Right lobe of liver (tissue), 6 donors: ENCODE results near the gene RND2. TPM values are rescaled to one million over a fixed set of nuclear protein-coding genes. Genes with fewer than 3 reads are reported as not detected.
A peak's percentile ranks its signal among the peaks of the same experiment; 100 is the strongest.

ENCODE experiments used
- ATAC-seq, 4 donors: fragments of 200-7000 bp; cut with Tn5 transposase; one replicate each; pipeline ENCODE4 v1.9.1; 2020; ENCODE audit warnings: mild to moderate bottlenecking in 4 of 4, moderate library complexity in 4 of 4
- DNase-seq, 3 donors: peaks; one replicate each; pipeline ENCODE4 v3.0.0-alpha.2; 2020
- H3K27ac ChIP-seq, 3 donors: fragments of 200-600 bp; one replicate each; pipeline ENCODE4 v1.8.0; 2022
- H3K27me3 ChIP-seq, 2 donors: fragments of 200-600 bp; one replicate each; pipeline ENCODE4 v1.8.0; 2022
- H3K36me3 ChIP-seq, 4 donors: fragments of 200-600 bp; sonication (generic) in 1 of 4; one replicate each; pipeline versions ENCODE4 v1.5.1 to v1.8.0; 2017 to 2022; ENCODE audit warnings: control low read depth in 1 of 4
- H3K4me1 ChIP-seq, 4 donors: fragments of 200-600 bp; sonication (generic) in 1 of 4; one replicate each; pipeline versions ENCODE4 v1.5.1 to v1.8.0; 2017 to 2022; ENCODE audit warnings: control low read depth in 1 of 4
- H3K4me3 ChIP-seq, 3 donors: fragments of 200-600 bp; one replicate each; pipeline ENCODE4 v1.8.0; 2022
- H3K9me3 ChIP-seq, 4 donors: fragments of 200-600 bp; sonication (generic) in 1 of 4; one replicate each; pipeline versions ENCODE4 v1.5.1 to v1.8.0; 2017 to 2022; ENCODE audit warnings: control low read depth in 1 of 4
- POLR2A ChIP-seq: fragments of 450-650 bp; IDR thresholded peaks from one replicate; pipeline ENCODE4 v1.6.1; 2017; ENCODE audit warnings: antibody characterized with exemption, mild to moderate bottlenecking
- WGBS: methylation state at CpG from one replicate; pipeline ENCODE4 v1.1.6; 2018; ENCODE audit warnings: low coverage, low lambda C conversion rate; ENCODE audit not compliant: insufficient coverage; ENCODE audit errors: missing lambda C conversion rate; 5-methylcytosine and 5-hydroxymethylcytosine counted together
- intact Hi-C, 2 donors: fragments of 100-400 bp; cut with DNase I; formaldehyde crosslinking; loops; one replicate each; pipeline versions ENCODE4 v1.11.2 to v1.14.1; 2022
- total RNA-seq, 6 experiments: library from RNA; depleted of rRNA in 2 of 6; stranded (reverse); fragments of >200 nt in 2 of 6; fragmentation: NEBNext Ultra II Directional in 3 of 6; extraction: Animal tissue kit (Norgen Biotek cat#: 25700) in 3 of 6; gene quantifications; one replicate each; pipeline versions ENCODE4 v1.1.0 to v1.2.4, GENCODE V29; 2016 to 2023
- TF ChIP-seq, protein P1 (sequence below), 4 donors: fragments of 200-600 bp in 3 of 4; fragments of 450-650 bp in 1 of 4; IDR thresholded peaks; one replicate each; pipeline versions ENCODE4 v1.5.1 to v1.8.0; 2016 to 2022; ENCODE audit warnings: antibody characterized with exemption in 4 of 4, mild to moderate bottlenecking in 2 of 4
- donor health status: DM: no; HTN: yes; CAD: no.
- donor health status: DM: no; HTN: no; CAD: no.
- donor health status: DM: no; HTN: no; CAD: no.
- donor health status: DM: no; HTN: yes; CAD: no.
- donor health status: DM: no; HTN: yes; CAD: no.

Gene RND2
- total RNA-seq, 6 experiments from 2014 or later = 0.09 to 3.3 (median 0.64) TPM

DNA sequence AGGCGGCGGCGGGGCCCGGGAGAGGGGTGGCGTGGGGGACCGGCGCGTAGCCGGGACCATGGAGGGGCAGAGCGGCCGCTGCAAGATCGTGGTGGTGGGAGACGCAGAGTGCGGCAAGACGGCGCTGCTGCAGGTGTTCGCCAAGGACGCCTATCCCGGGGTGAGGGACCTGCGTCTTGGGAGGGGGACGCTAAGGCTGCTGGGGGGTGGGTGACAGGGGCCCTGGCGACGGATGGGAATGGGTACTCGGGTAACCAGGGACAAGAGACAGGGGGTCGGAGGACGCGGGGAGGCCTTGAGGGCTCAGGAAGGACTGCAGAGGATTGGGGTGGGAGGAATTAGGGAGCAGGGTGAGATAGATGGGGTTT is 243 bp downstream of the RND2 start:
- TF ChIP-seq, protein P1, sequence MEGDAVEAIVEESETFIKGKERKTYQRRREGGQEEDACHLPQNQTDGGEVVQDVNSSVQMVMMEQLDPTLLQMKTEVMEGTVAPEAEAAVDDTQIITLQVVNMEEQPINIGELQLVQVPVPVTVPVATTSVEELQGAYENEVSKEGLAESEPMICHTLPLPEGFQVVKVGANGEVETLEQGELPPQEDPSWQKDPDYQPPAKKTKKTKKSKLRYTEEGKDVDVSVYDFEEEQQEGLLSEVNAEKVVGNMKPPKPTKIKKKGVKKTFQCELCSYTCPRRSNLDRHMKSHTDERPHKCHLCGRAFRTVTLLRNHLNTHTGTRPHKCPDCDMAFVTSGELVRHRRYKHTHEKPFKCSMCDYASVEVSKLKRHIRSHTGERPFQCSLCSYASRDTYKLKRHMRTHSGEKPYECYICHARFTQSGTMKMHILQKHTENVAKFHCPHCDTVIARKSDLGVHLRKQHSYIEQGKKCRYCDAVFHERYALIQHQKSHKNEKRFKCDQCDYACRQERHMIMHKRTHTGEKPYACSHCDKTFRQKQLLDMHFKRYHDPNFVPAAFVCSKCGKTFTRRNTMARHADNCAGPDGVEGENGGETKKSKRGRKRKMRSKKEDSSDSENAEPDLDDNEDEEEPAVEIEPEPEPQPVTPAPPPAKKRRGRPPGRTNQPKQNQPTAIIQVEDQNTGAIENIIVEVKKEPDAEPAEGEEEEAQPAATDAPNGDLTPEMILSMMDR (IDR thresholded peaks at IDR 0.05) = no peak
- no peak for TF ChIP-seq POLR2A
- Histone ChIP-seq H3K4me1 (peaks cover 0 to 17% (median 3%) of the 10 kb centered on the region in 4 donors), H3K9me3 (no peaks in the 10 kb centered on the region), H3K27ac (no peak overlapping the region), H3K27me3 (no peaks in the 10 kb centered on the region), H3K4me3 (peak overlapping the region in 1 of 3 donors; percentile 59), H3K36me3 (no peaks in the 10 kb centered on the region)
- 25% methylated on average over 11 of the region's 27 CpGs for WGBS
- DNase-seq = no peak
- intact Hi-C loops = loop anchor here in 1 of 2 donors (10.0 kb wide), 1 partner anchor 120 kb away; no protein-coding TSS in a partner anchor
- ATAC-seq = no peak

DNA sequence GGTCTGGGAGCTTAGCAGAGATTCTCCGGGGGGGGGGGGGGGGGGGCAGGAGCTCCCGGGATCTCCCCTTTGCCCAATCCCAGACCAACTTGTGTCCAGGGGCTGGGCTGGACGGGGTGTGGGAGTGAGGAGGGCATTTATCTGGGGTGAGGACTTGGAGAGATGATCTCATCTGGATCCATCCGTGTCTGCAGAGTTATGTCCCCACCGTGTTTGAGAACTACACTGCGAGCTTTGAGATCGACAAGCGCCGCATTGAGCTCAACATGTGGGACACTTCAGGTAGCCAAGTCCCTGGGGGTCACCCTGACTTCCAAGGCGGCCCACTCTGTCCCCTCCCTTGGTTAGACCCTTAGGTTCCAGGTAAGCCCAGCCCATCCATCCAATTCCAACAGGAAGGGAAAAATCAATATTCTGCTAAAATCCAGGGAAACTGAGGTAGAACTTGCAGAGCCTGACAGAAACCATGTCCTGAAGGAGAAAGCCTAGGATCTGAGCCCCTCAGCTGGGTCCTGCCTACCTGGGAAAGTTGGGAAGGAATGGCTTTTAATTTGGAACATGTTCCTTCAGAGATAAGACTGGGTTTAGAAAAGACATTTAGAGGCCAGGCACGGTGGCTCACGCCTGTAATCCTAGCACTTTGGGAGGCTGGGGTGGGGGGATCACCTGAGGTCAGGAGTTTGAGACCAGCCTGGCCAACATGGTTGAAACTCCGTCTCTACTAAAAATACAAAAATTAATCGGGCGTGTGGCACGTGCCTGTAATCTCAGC is 921 bp downstream of the RND2 start:
- intact Hi-C loops = loop anchor here in 1 of 2 donors (10.0 kb wide), 1 partner anchor 119 kb away; no protein-coding TSS in a partner anchor
- no peak for TF ChIP-seq POLR2A
- TF ChIP-seq, protein P1 (IDR thresholded peaks at IDR 0.05) = no peak
- no peak overlapping the region for H3K27ac ChIP-seq
- ATAC-seq (no peak), DNase-seq (no peak)
- no peaks in the 10 kb centered on the region for H3K9me3 ChIP-seq
- H3K36me3 ChIP-seq = no peaks in the 10 kb centered on the region
- no peak overlapping the region for H3K4me3 ChIP-seq
- peaks cover 0 to 17% (median 3%) of the 10 kb centered on the region in 4 donors for H3K4me1 ChIP-seq
- 67% methylated on average over 11 of the region's 16 CpGs for WGBS
- no peaks in the 10 kb centered on the region for H3K27me3 ChIP-seq

DNA sequence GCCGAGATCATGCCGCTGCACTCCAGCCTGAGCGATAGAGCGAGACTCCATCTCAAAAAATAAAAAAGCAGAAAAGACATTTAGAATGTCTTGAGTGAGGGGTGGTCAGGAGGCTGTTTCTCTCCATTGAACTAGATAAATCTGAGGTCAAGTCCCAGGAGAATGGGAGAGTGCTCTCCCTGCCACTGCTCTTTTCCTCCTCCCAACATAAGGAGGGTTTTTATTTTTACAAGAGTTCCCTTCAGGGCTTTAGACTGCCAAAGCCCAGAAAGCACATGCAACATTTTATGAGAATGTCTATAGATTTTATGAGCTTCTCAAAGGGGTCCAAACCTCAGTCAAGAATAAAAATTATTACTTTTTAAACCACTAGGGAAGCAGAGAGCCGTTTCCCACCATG is 1.6 kb downstream of the RND2 start:
- Histone ChIP-seq H3K9me3 (no peaks in the 10 kb centered on the region), H3K27me3 (no peaks in the 10 kb centered on the region), H3K27ac (no peak overlapping the region), H3K4me1 (peaks cover 0 to 17% (median 3%) of the 10 kb centered on the region in 4 donors), H3K4me3 (no peak overlapping the region), H3K36me3 (no peaks in the 10 kb centered on the region)
- WGBS = 90% methylated on average over 4 of the region's 5 CpGs
- DNase-seq (no peak), ATAC-seq (no peak)
- intact Hi-C loops = loop anchor here in 1 of 2 donors (10.0 kb wide), 1 partner anchor 118 kb away; no protein-coding TSS in a partner anchor
- TF ChIP-seq POLR2A = no peak
- TF ChIP-seq, protein P1 (IDR thresholded peaks at IDR 0.05) = no peak

DNA sequence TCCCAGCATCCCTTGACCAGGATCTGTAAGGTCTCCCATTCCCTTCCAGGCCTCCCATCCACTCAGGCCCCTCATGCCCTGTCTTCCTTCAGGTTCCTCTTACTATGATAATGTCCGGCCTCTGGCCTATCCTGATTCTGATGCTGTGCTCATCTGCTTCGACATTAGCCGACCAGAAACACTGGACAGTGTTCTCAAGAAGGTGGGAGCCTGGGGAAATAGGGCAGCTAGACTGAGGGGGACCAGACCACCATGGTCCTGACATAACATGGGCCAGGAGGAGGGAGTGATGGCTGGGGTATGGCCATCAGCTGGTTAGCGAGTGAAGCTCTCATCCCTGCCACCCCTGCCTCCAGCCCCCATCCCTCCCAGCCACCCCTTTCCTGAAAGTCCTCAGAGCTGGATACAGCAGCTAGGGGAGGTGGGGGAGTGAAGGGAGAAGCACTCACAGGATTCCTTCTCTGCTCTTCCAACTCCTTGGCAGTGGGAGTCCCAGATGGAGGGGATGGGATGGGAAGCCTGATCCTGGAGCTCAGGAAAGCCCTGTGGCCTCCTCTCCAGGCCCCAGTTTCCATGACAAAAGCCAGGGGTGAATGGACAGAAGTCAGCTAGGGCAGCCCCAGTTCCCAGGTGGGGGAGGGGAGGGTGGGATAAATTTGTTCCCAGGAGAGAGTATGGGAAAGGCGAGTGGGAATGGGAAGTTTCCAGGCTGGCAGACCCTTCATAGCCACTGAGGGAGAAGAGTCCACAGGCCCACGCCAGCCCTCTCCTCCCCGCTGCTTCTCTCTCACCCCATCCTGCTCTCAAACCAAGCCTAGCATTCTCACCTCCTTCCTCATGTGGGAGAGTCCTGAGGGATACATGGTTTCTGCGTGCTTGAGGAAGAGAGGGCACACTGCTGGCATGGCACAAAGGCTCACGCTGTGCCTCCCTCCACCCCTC is 2.3 kb downstream of the RND2 start:
- H3K27me3 ChIP-seq = no peaks in the 10 kb centered on the region
- H3K4me3 ChIP-seq = no peak overlapping the region
- H3K27ac ChIP-seq = no peak overlapping the region
- intact Hi-C loops = loop anchor here in 1 of 2 donors (10.0 kb wide), 1 partner anchor 117 kb away; no protein-coding TSS in a partner anchor
- no peaks in the 10 kb centered on the region for H3K36me3 ChIP-seq
- peaks cover 0 to 17% (median 3%) of the 10 kb centered on the region in 4 donors for H3K4me1 ChIP-seq
- ATAC-seq (no peak), DNase-seq (no peak)
- WGBS = 73% methylated on average over 6 of the region's 9 CpGs
- no peaks in the 10 kb centered on the region for H3K9me3 ChIP-seq
- TF ChIP-seq, protein P1 (IDR thresholded peaks at IDR 0.05) = no peak
- TF ChIP-seq POLR2A = no peak
